ENCODE data around the gene METTL24. TPM values are rescaled to one million over a fixed set of nuclear protein-coding genes. Genes with fewer than 3 reads are reported as not detected.

METTL24 gene
- total RNA-seq, 1 experiment from 2014 or later: 0.61 TPM

- no peak overlapping the region for H4K5ac ChIP-seq (ENCODE audit: insufficient read length, low read depth, low read length)
- H3K27ac ChIP-seq (ENCODE audit: insufficient read length, low read depth, low read length): no peak overlapping the region
- H3K9me3 ChIP-seq (ENCODE audit: control insufficient read depth, low read depth, low read length): no peaks in the 10 kb centered on the region
- no peak overlapping the region for H2BK15ac ChIP-seq (ENCODE audit: low read depth, low read length)
- H4K91ac ChIP-seq (ENCODE audit: insufficient read length, low read depth, low read length): no peak overlapping the region
- H3K27ac Mint-ChIP-seq: no peak overlapping the region
- no peak for TF ChIP-seq CTCF (conservative IDR thresholded peaks at IDR 0.05)
- no peak overlapping the region for H3K18ac ChIP-seq (ENCODE audit: insufficient read length, low read depth, low read length)
- peaks cover 2% of the 10 kb centered on the region; the same call in 1 of the 2 replicates for H3K27me3 Mint-ChIP-seq (ENCODE audit: low read depth)
- H3K27me3 ChIP-seq (ENCODE audit: insufficient read depth, low read length): no peaks in the 10 kb centered on the region
- no peak overlapping the region for H3K56ac ChIP-seq (ENCODE audit: insufficient read length, low read depth, low read length)
- no peaks in the 10 kb centered on the region for H4K20me1 ChIP-seq (ENCODE audit: control insufficient read depth, insufficient read depth, insufficient read length)
- WGBS (ENCODE audit: extremely low coverage, insufficient read length, low lambda C conversion rate): no CpG with 5 or more reads among the region's 3 CpGs
- DNase-seq: no peak
- peaks cover 12 to 18% of the 10 kb centered on the region in 2 experiments for H3K4me1 Mint-ChIP-seq
- H4K8ac ChIP-seq (replicated peaks; ENCODE audit: insufficient read length, low read depth, low read length): no peak overlapping the region
- no peak overlapping the region for H2AK5ac ChIP-seq (ENCODE audit: insufficient read length, low read length)
- no peaks in the 10 kb centered on the region; the same call in 1 of the 2 replicates for H3K4me1 ChIP-seq (ENCODE audit: insufficient read depth, low read length)
- H3K23me2 ChIP-seq (ENCODE audit: insufficient read length, low read depth, low read length, poor library complexity, severe bottlenecking): no peaks in the 10 kb centered on the region
- H2BK120ac ChIP-seq (ENCODE audit: low read depth, low read length, poor library complexity, severe bottlenecking): no peak overlapping the region
- H2BK5ac ChIP-seq (ENCODE audit: insufficient read length, low read length): no peak overlapping the region
- H3K79me2 ChIP-seq (ENCODE audit: insufficient read depth, low read length): no peaks in the 10 kb centered on the region
- H3K14ac ChIP-seq (ENCODE audit: insufficient read depth, low read length): no peak overlapping the region
- no peak overlapping the region for H3T11ph ChIP-seq (ENCODE audit: low read length)
- no peaks in the 10 kb centered on the region for H3K79me1 ChIP-seq (ENCODE audit: insufficient read depth, low read depth, low read length, poor library complexity, severe bottlenecking)
- H3K4me3 Mint-ChIP-seq: no peak overlapping the region
- H3K4me2 ChIP-seq (ENCODE audit: insufficient read depth, insufficient read length, low read length): no peak overlapping the region
- peaks cover 0 to 3% (median 0%) of the 10 kb centered on the region in 3 experiments; a peak in 2 of 7 replicates for H3K36me3 Mint-ChIP-seq (ENCODE audit: insufficient read depth in 1 of 3, low read depth in 3 of 3)
- H3K23ac ChIP-seq (ENCODE audit: insufficient read length, low read depth, low read length): no peak overlapping the region
- H3K4ac ChIP-seq (ENCODE audit: low read depth, low read length): no peak overlapping the region
- no peak overlapping the region for H2BK20ac ChIP-seq (ENCODE audit: low read depth, low read length, poor library complexity, severe bottlenecking)
- peaks cover 3 to 11% of the 10 kb centered on the region in 2 experiments; a peak in 4 of 5 replicates for H3K9me3 Mint-ChIP-seq
- H2BK12ac ChIP-seq (ENCODE audit: insufficient read length, low read depth, low read length): no peak overlapping the region
- H2AFZ ChIP-seq (ENCODE audit: low read length): no peak overlapping the region
- H3K9ac ChIP-seq (ENCODE audit: extremely low read depth, insufficient read length, low read length): no peak overlapping the region
These were observed 92.9 kb downstream of the METTL24 start for GRCh38 chr6:110265273-110265672.

All from H9 (cell line).